Heart left ventricle (tissue), 13 donors: ENCODE data around the gene DLGAP1.

Experiments
- CTCF ChIP-seq, 12 donors: fragments of 200-600 bp; sonication (generic) in 4 of 12; IDR thresholded peaks; one replicate each; pipeline versions ENCODE4 v1.5.0 to v1.8.0; 2018 to 2022; ENCODE audit warnings: antibody characterized with exemption in 12 of 12, mild to moderate bottlenecking in 5 of 12
- POLR2A ChIP-seq, 2 donors: fragments of 450-650 bp; IDR thresholded peaks; one replicate each; pipeline ENCODE4 v1.6.1; 2017; ENCODE audit warnings: antibody characterized with exemption in 2 of 2, mild to moderate bottlenecking in 2 of 2, moderate library complexity in 2 of 2
- donor health status: ischemic (EF 13 %, LVEDD 7.1; RV severe dilation, severe dysfunction).
- donor health status: DM: no; HTN: yes; CAD: no.
- donor health status: DM: no; HTN: no; CAD: no.
- donor health status: ischemic (EF 25% LVEDD 6.9; RV normal size, moderate dysfunction).
- donor health status: ischemic (EF 25% LVEDD 5.7; RV mildly dilated, moderate dysfunction).
- donor health status: ischemic (EF 35%, LVEDD 5.7; RV mildly dilated, moderate dysfunction).
- donor health status: nonischemic (EF 11% LVEDD 7.7; RV severe dilation, severe dysfunction).
- donor health status: DM: yes; HTN: yes; CAD: no.
- donor health status: PGD.
- donor health status: ischemic (EF 29% LVEDD 5.4; RV normal size, mild dysfunction).
- donor health status: nonischemic (EF 23%, LVEDD 6.1; RV moderate dilation, normal function).

- TF ChIP-seq CTCF (IDR thresholded peaks at IDR 0.05) (no peak), POLR2A (IDR thresholded peaks at IDR 0.05) (no peak)
Observed at GRCh38 chr18:4077721-4078120, 377.4 kb downstream of the DLGAP1 start.
